ENCODE measurements around the gene RNF149.
"Not testable (repeated sequence)": the region's sequence is repeated elsewhere in the genome, so short reads cannot be mapped to it uniquely, and the experiment has no call there.

RNF149 gene

DNA sequence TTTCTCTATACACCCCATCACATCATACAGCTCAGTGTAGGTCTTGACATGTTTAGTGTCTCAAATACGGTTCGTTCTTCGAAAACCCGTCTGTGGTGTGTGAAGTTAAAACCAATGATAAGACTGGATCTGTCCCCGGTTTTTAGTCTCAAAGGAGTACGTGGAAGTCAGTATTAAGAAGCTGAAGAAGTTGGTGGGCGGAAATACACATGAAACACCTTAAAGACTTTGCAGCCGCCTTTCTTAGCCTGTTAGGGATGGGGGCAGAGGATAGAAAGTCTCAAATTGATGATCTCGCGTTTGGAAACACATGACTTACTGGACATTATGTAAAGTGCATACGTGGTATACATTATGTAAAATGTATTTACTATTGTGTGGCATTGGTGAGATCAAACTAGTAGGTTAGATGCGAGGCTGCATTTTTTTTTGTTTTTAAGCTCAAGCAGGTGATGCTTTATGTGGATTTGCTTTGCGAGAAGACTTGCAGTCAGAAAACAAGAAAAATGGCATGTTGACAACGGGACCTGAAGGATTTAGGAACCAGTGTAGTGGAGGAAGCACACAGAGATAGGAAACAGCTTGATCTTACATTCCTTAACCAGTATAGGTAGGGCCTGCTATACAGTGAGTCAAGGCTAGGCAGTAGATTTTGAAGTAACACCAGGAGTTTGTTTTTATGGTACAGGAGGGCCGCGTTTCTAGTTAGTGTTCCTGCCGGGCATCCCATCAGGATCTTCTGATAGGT lies 54.6 kb downstream of the RNF149 start:
- peak; percentile 24 for DNase-seq (ENCODE audit: low spot score)

DNA sequence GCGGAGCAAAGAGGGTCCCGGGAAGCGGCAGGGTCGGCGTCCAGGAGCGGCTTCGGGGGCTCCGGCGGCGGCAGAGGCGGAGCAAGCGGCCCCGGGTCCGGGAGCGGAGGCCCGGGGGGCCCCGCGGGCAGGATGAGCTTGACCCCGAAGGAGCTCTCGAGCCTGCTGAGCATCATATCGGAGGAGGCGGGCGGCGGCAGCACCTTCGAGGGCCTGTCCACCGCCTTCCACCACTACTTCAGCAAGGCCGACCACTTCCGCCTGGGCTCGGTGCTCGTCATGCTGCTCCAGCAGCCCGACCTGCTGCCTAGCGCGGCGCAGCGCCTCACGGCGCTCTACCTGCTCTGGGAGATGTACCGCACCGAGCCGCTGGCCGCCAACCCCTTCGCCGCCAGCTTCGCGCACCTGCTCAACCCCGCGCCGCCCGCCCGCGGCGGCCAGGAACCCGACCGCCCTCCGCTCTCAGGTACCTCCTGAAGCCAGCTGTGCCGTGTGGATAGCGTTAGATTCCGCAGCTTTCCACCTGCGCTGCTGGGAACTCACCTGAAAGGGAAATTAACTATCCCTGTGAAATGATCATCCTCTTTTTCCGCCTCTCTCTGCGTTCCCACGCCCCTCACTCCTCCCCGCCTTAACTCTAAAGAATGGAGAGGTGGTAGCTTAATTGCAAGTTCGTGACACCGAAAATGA lies 55.3 kb downstream of the RNF149 start:
- peak; percentile 77 for DNase-seq (ENCODE audit: low spot score)

DNA sequence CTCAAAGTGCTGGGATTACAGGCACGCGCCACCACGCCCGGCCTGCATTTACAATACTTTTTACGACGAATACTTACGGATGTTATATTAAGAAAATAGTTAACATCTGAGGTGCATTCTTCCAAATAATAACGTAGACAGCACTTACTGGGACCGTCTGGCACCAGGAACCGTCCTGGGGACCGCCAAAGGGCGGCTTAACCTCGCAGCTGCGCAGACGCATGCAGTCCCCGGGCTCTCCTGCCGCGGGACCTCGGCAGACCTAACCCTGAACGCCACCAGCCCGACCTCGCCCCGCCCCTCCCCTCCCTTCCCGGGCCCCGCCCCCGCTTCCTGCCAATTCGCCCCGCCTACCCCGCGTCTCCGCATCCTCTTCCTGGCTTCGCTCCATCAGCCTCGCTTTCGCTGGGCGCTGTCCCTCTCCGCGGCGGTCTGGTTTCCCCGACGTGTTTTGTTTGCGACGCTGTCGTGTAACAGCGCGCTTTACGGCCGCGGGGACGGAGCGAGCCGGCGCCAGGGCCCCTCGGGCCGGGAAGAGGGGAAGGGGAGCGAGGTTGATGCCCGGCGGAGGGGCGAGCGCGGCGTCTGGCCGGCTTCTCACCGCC lies 56.0 kb downstream of the RNF149 start, which contains the start of gene CNOT11:
Gene CNOT11, plus strand, starts transcription at position 479 of the 605 bp plus-strand sequence. Its CDS starts 79 bp downstream, at position 558.
- DNase-seq (ENCODE audit: low spot score) = peak; percentile 99

DNA sequence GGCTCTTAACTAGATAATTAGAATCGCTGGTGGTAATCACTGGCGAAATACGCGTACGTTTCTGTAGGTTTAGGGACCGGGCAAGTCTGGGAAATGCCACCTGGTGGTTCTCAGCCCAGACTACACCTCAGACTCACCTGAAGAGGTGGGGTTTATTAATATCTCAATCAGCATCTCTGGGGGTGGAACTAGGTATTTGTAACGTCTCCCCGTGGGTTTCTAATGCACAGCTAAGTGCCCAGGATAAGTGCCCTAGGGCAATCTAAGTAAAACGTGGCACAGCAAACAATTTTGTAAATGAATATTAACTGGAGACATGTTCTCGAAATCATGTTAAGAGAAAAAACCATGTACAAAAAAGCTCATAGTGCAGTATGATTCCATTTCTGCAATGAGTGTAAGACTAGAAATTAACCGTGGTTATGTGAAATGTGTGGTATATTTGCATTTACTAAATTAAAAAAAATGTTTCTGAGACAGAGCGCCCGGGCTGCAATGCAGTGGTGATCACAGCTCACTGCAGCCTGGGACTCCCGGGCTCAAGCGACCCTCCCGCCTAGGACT lies 56.6 kb downstream of the RNF149 start:
- peak; percentile 49 for DNase-seq (ENCODE audit: low spot score)

DNA sequence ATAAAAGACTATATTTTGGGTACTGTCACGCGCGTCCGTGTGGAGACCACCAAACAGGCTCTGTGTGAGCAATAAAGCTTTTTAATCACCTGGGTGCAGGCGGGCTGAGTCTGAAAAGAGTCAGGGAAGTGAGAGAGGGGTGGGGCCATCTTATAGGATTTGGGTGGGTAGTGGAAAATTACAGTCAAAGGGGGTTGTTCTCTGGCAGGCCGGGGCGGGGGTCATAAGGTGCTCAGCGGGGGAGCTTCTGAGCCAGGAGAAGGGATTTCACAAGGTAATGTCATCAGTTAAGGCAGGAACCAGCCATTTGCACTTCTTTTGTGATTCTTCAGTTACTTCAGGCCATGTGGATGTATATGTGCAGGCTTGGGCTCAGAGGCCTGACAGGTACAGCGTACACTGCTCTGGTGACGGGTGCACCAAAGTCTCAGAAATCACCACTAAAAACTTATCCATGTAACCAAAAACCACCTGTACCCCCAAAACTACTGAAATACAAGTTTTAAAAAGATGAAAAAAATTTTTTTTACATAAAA lies 57.2 kb downstream of the RNF149 start:
- not testable (repeated sequence) for DNase-seq (ENCODE audit: low spot score)

DNA sequence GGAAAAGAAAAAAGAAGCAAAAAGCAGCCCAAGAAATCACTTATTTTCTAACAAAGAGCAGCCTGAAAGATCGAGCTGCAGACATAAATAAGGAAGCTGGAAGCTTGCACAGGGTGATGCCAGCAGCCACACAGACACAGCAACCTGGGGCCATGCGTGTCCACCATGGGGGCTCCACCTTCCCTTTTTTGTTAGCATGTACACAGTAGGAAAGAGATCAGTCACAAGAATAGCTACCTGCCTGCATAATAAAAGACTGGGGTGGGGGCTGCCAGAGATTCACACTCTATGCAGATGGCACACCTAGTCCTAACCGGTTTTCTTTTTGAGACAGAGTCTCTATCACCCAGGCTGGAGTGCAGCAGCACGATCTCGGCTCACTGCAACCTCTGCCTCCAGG lies 58.7 kb downstream of the RNF149 start:
- DNase-seq (ENCODE audit: low spot score) = no peak

DNA sequence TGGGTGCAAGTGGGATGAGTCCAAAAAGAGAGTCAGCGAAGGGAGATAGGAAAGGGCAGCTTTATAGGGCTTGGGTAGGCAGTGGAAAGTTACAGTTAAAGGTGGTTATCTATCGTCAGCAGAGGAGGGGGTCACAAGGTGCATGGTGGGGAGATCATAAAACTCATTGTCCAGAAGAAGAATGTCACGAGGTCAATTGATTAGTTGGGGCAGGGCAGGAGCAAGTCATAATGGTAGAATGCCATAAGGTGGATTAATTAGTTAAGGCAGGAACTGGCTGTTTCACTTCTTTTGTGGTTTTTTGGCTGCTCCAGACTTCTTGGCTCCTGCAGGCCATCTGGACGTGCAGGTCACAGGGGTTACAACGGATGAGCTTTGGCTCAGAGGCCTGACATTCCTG lies 59.7 kb downstream of the RNF149 start:
- DNase-seq (ENCODE audit: low spot score) = not testable (repeated sequence)

DNA sequence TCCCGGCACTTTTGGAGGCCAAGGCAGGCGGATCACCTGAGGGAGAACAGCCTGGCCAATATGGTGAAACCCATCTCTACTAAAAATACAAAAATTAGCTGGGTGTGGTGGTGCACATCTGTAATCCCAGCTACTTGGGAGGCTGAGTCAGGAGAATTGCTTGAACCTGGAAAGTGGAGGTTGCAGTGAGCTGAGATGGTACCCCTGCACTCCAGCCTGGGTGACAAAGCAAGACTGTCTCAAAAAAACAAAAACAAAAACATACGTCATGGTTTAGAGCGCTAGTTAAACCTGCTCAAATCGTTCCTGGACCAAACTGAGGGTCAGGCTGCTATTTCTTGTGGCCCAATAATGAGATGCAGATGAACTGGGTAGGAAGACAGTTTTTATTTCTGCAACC lies 63.0 kb downstream of the RNF149 start:
- not testable (repeated sequence) for DNase-seq (ENCODE audit: low spot score)

DNA sequence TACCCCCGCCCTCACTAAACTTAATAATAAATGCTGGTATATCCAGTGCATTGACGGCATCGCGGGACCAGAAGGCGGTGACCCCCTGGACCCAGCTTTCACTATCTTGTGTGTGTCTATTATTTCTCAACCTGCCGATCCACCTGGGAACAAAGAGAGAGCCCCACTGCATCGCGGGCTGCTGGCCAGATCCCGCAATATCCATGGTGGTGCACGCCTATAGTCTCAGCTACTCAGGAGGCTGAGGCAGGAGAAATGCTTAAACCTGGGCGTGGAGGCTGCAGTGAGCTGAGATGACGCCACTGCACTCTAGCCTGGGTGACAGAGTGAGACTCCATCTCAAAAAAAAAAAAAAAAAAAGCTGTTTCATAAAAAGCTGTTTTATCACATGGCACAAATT lies 63.6 kb downstream of the RNF149 start:
- DNase-seq (ENCODE audit: low spot score) = not testable (repeated sequence)

DNA sequence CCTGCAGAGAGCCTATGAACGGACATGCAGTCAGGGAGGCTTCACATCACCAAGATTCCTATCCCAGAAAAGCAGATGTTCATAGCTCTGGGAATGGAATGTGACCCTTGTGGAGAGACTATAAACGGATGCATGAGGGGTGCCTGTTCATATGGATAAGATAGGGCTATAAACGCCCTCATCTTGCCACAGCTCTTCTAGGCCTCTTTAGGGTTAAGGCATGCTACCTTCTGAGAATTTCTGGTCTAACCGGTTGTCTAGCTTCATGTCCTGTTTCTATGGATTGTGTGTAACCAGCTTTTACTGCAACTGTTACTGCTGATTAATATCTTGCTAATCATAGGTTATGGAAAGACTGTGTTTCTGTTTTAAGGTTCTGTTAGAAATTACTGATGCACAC lies 64.1 kb downstream of the RNF149 start:
- not testable (repeated sequence) for DNase-seq (ENCODE audit: low spot score)

DNA sequence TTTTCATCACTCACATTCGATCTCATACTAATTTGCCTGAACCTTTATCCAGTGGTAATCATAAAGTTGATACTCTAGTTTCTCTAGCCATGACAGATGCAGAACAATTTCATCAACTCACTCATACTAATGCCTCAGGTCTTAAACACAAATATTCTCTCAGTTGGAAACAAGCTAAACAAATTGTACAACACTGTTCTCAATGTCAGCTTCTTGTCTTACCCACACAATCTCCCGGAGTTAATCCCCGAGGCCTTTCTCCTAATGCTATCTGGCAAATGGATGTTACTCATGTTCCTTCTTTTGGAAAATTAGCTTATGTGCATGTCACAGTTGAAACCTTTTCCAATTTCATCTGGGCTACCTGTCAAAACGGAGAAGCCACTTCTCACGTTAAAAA lies 67.3 kb downstream of the RNF149 start:
- DNase-seq (ENCODE audit: low spot score) = no peak

DNA sequence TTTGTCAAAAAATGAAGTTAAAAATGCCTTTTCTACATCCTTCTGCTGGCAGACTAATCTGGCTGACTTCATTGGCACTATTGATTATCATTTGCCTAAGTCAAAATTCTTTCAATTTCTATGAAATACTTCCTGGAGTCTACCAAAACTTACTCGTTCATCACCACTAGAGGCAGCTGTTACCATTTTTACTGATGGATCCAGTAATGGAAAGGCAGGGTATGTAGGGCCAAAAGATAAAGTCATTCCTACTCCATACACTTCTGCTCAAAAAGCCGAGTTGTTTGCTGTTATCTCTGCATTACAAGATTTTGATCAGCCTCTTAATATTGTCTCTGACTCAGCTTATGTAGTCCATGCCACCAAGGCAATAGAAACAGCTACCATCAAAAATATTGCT lies 67.8 kb downstream of the RNF149 start:
- DNase-seq (ENCODE audit: low spot score) = peak; percentile 38

DNA sequence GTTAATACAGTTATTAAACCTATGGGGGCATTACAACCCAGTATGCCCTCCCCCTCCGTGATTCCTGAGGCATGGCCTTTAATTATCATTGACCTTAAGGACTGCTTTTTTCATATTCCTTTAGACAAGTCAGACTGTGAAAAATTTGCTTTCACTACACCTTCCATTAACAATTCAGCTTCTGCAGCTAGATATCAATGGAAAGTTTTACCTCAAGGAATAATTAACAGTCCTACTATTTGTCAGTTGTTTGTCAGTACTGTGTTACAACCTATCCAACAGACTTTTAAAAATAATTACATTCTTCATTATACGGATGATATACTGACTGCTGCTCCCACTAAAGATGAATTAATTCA lies 68.8 kb downstream of the RNF149 start:
- not testable (repeated sequence) for DNase-seq (ENCODE audit: low spot score)

DNA sequence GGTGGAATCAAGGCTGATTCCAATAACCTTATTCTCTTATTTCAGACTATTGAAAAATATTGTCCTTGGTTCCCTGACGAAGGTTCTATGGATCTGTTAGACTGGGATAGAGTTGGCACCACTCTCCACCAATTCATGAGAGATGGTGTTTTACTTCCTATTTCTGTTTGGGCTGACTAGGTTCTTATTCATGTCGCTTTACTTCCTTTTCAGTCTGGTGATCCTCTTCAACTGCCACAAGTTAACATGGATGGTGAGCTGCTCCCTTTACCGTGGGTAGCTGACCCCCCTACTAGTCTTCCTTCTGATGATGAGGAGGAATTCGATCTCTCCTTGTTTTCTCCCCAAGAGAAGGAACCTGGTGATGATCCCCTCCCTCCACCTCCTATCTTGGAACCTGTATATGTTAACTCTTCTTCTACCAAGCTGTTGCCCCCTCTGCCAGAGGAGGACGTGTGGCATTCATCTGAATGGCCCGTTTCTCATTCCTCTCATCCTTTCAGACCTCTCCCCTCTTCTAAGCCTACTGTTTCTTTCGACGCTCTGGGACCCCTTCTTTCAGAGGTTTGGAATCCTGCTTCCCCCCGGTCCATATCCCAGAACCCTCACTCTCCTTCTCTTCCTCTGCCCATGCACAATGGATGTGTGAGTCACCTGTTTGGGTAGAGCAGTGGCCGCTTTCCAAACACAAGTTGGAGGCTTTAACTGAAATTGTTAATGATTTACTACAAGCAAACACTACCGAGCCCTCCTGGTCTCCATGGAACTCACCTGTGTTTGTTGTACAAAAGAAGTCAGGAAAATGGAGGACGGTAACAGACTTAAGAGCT lies 69.4 kb downstream of the RNF149 start:
- no peak for DNase-seq (ENCODE audit: low spot score)

DNA sequence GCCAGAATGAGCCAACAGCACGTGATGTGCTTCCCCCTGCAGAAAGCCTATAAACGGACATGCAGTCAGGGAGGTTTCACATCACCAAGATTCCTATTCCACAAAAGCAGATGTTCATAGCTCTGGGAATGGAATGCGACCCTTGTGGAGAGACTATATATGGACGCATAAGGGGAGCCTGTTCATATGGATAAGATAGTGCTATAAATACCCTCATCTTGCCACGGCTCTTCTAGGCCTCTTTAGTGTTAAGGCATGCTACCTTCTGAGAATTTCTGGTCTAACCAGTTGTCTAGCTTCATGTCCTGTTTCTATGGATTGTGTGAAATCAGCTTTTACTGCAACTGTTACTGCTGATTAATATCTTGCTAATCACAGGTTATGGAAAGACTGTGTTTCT lies 70.6 kb downstream of the RNF149 start:
- not testable (repeated sequence) for DNase-seq (ENCODE audit: low spot score)

DNA sequence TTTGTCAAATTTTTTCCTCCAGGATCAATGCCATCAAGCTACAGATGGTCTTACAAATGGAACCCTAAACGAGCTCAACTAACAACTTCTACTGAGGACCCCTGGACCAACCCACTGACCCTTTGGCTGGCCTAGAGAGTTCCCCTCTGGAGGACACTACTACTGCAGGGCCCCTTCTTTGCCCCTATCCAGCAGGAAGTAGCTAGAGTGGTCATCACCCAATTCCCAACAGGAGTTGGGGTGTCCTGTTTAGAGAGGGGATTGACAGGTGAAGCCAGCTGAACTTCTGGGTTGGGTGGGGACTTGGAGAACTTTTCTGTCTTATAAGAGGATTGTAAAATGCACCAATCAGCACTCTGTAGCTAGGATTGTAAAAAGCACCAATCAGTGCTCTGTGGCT lies 72.5 kb downstream of the RNF149 start:
- DNase-seq (ENCODE audit: low spot score) = not testable (repeated sequence)

DNA sequence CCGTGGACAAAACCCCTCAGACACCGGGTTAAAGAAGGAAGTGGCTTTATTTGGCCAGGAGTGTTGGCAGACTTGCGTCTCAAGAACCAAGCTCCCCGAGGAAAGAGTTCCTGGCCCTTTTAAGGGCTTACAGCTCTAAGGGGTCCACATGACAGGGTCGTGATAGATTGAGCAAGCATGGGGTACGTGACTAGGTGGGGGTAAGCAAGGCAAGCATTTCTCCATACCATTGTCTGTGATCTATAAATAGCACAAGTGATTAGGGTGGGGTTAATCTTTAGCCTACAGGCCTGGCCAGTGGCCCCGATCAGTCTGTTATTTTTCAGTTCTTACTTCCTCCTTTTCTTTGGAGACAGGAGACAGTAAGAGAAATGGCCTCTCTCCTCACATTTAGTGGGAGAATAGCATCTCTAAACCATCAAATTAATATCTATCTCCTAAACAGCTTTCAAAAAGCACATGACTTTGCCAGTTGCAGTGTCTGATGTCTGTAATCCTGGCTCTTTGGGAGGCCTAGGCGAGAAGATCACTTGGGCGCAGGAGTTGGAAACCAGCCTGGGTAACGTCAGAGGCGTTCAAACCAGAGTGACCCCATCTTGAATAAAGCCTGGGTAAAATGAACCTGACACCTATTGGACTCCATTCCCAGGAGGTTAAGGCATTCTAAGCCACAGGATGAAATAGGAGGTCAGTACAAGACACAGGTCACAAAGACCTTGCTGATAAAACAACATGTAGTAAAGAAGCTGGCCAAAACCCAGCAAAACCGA lies 74.1 kb downstream of the RNF149 start:
- DNase-seq (ENCODE audit: low spot score) = no peak

DNA sequence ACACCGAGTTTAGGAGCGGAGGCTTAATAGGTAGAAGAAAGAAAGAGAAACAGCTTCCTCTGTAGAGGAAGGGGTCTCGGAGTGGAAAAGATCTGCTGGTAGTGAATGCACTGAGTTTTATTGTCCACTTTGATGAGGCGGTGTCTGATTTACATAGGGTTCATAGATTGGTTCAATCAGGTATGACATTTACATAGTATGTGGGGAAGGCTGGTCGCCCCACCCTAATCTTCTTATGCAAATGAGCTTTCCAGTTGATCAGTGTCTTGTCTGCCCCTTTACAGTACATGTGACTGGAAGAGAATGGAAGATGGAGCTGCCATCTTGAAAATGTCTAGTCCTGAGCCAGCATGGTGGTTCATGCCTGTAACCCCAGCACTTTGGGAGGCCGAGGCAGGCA lies 75.7 kb downstream of the RNF149 start:
- no peak for DNase-seq (ENCODE audit: low spot score)

DNA sequence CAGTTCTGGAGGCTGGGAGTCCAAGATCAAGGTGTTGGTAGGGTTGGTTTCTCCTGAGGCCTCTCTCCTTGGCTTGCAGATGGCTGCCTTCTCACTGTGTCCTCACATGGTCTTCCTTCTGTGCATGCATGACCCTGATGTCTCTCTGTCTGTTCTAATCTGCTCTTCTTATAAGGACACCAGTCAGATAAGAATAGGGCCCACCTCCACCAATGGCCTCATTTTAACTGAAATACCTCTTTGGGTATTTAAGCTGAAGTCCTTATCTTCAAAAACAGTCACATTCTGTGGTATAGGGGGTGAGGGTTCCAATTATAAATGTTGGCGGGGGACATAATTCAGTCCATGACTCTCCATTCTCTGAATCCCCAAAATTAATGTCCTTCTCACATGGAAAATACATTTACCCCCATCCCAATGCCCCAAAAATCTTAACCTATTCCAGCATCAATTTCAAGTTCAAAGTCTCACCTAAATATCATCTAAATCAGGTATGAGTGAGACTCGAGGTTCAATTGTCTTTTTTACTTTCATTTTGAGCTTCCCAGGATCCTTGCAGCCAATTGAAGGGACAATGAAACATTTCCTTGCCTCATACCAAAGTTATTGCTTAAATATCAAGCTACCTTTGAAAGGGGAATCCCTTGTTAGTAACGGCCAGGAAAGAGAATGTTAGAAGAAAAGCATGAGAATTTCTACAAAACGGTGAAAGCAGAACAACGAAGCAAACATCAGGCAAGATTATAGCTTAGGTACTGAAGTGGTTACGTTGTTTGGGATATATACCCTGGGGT lies 76.4 kb downstream of the RNF149 start:
- DNase-seq (ENCODE audit: low spot score) = no peak

DNA sequence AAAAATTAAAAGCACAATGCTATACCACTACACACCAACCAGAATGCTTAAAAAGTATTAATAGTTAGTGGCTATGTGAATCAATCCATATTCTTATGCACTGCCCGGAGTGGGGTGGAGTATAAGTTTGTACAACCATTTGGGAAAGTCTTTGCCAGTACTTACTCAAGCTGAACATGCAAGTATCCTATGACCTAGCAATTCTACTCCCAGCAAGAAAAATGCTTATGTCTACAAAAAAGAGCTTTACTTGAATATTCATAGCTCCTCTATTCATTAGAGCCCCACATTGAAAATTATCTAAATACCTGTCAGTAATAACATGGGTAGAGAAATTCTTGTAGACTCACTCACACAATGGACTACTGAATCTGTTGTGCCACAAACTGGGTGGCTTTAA lies 77.3 kb downstream of the RNF149 start:
- DNase-seq (ENCODE audit: low spot score) = no peak

Measured in CD4-positive, alpha-beta T cell treated with Interleukin-2 at 100 ng/mL for 4 hours (primary cell).